HCT116 (cell line): ENCODE results near the gene GALNT16.

Experiments
- CTCF ChIP-seq, 3 experiments: fragments of 200-600 bp in 1 of 3; sonication (generic) in 1 of 3; IDR thresholded peaks in 2 of 3; conservative IDR thresholded peaks in 1 of 3; 2 replicates each; pipeline ENCODE4 v1.5.1; 2012 to 2017; ENCODE audit warnings: low read depth in 2 of 3, low read length in 2 of 3, antibody characterized with exemption in 1 of 3, borderline replicate concordance in 1 of 3, control low read depth in 1 of 3, mild to moderate bottlenecking in 1 of 3, mixed read lengths in 1 of 3, mixed run types in 1 of 3, moderate library complexity in 1 of 3; ENCODE audit not compliant: insufficient read depth in 1 of 3
- EZH2 ChIP-seq: fragments of 200-600 bp; sonication (generic); IDR thresholded peaks from 2 replicates; pipeline ENCODE4 v1.6.1; 2017; ENCODE audit warnings: antibody characterized with exemption, mixed run types
- JUND ChIP-seq: IDR thresholded peaks from 2 replicates; pipeline ENCODE4 v1.6.1; 2012
- RAD21 ChIP-seq: IDR thresholded peaks from 2 replicates; pipeline ENCODE4 v1.6.1; 2012; ENCODE audit warnings: low read depth, mild to moderate bottlenecking
- ZFX ChIP-seq: fragments of 450-650 bp; IDR thresholded peaks from 2 replicates; pipeline ENCODE4 v1.6.1; 2017

GRCh38 chr14:69351385-69351784 is 91.4 kb downstream of the GALNT16 start:
- TF ChIP-seq EZH2, result no peak
- no peak for TF ChIP-seq CTCF (IDR thresholded peaks at IDR 0.05 in 2 of 3, conservative IDR thresholded peaks at IDR 0.05 in 1 of 3; ENCODE audit: borderline replicate concordance in 1 of 3, insufficient read depth in 1 of 3, low read depth in 2 of 3, low read length in 2 of 3)
- TF ChIP-seq RAD21, result no peak
- TF ChIP-seq ZFX, result no peak
- TF ChIP-seq JUND, result no peak
